ENCODE results near the gene CIDEB. TPM values are rescaled to one million over a fixed set of nuclear protein-coding genes. Genes with fewer than 3 reads are reported as not detected.

CIDEB gene
- total and polyA plus RNA-seq, 2 donors (not counting 1 experiment from before 2014, with no cell fraction given), result 26.2 to 32.8 TPM

DNA sequence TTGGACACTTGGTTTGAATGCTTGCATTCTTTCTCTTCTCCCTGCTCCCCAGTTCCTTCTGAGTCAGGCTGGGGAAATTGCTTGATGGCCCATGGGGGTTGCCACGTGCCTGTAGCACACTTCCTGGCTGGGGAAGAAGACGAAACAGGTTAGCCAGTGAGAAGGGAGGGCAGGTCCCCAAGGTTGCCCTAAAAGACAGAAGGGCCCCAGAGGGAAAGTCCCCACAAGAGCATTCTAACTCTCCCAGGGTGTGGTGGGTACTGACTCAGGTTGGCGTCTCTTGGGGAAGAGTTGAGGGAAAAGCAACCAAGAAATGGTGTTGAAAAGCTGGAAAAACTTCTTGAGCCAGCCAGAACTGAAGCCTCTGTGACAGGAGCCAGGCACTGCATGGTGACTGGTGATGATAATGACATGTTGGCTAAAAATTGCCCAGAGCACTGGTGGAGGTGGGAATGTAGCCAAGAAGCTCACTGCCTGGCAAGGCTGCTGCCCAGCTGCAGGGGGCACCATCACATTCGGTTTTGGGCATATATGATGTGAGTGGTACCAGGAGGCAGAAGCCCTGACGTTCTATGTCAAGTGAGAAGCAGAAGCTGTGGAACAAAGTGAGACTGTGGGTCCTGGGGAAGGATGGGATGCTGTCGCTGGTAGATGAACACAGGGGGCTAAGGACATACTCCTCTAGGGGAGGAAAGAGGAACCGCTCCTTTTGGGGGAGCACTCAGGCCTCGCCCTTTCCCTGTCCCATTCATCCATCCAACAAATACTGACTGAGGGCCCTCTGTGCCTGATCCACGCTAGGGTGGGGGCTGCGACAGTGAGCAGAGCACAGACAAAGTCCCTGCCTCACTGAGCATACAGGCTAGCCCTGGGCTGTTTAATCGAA lies 28.2 kb downstream of the CIDEB start:
- no peaks in the 10 kb centered on the region for H3K9me3 Mint-ChIP-seq (ENCODE audit: insufficient read depth)
- H3K4me3 Mint-ChIP-seq, result peak overlapping the region; percentile 75
- H3K4me2 ChIP-seq (replicated peaks; ENCODE audit: low read depth, low read length, poor library complexity, severe bottlenecking), result peak overlapping the region; percentile 50
- peak overlapping the region; percentile 93 for H3K27ac Mint-ChIP-seq
- WGBS (ENCODE audit: insufficient coverage), result 49% methylated on average over 7 of the region's 11 CpGs
- intact Hi-C loops (cut with micrococcal nuclease), result loop anchor here (1.0 to 10.0 kb wide), 4 partner anchors 8 to 135 kb away; partner anchors contain the start of genes EMC9, PSME2, RABGGTA and RNF31
- DNase-seq (peak; percentile 87), ATAC-seq (ENCODE audit: low read depth) (peak; percentile 90)
- no peaks in the 10 kb centered on the region for H3K27me3 ChIP-seq (replicated peaks in 1 of 4; ENCODE audit: control extremely low read depth in 1 of 4, control insufficient read depth in 3 of 4, insufficient read depth in 4 of 4, low read length in 3 of 4)
- H3K4me1 ChIP-seq (ENCODE audit: control insufficient read depth in 2 of 2, insufficient read depth in 2 of 2, low read length in 2 of 2), result peaks cover 38 to 60% of the 10 kb centered on the region in 2 donors
- peak; percentile 53 for TF ChIP-seq CTCF (IDR thresholded peaks at IDR 0.05)
- no peak for TF ChIP-seq EZH2 (IDR thresholded peaks at IDR 0.05; ENCODE audit: borderline replicate concordance, insufficient read depth, low read depth, low read length, poor library complexity, severe bottlenecking)
- H3K9ac ChIP-seq (ENCODE audit: low read length), result peak overlapping the region; percentile 7
- H3K4me1 Mint-ChIP-seq, result peaks cover 66% of the 10 kb centered on the region
- peak overlapping the region; percentile 44 for H2AFZ ChIP-seq (ENCODE audit: insufficient read depth, low read depth, low read length, poor library complexity, severe bottlenecking)
- H3K36me3 ChIP-seq (replicated peaks in 1 of 2; ENCODE audit: control extremely low read depth in 1 of 2, control insufficient read depth in 1 of 2, extremely low read depth in 1 of 2, insufficient read depth in 2 of 2, low read length in 1 of 2), result no peaks in the 10 kb centered on the region
- H3K27ac ChIP-seq (ENCODE audit: low read length in 2 of 2), result peak overlapping the region; percentile 65 to 80
- peaks cover 44% of the 10 kb centered on the region for H3K79me2 ChIP-seq (ENCODE audit: control insufficient read depth, insufficient read depth, low read length)
- no peaks in the 10 kb centered on the region for H3K27me3 Mint-ChIP-seq
- ChIA-PET POLR2A (interaction anchor here (0.5 to 2.0 kb wide), 2 partner anchors 9 to 117 kb away, joined by 4 to 8 read pairs; partner anchors contain the start of gene RABGGTA), CTCF (interaction anchor here (0.7 to 7.1 kb wide), 14 partner anchors 9 to 153 kb away, joined by 3 to 93 read pairs (median 8); partner anchors contain the start of genes CIDEB, DHRS1, MDP1 and NOP9)
- H3K9me3 ChIP-seq (ENCODE audit: control extremely low read depth in 1 of 3, control insufficient read depth in 2 of 3, insufficient read depth in 1 of 3, low read length in 2 of 3), result peaks cover 0 to 10% (median 0%) of the 10 kb centered on the region in 3 donors
- H4K20me1 ChIP-seq (ENCODE audit: control insufficient read depth, insufficient read depth, low read length, poor library complexity, severe bottlenecking), result no peaks in the 10 kb centered on the region
- peak overlapping the region in 1 of 5 experiments; percentile 10 for H3K4me3 ChIP-seq (ENCODE audit: control extremely low read depth in 1 of 5, extremely low read depth in 1 of 5, insufficient read depth in 1 of 5, low read depth in 2 of 5, low read length in 4 of 5)

Data from B cell (primary cell).